ENCODE measurements around the gene APOC3. TPM values are rescaled to one million over a fixed set of nuclear protein-coding genes. Genes with fewer than 3 reads are reported as not detected.

Gene APOC3
- total and polyA plus RNA-seq, 9 of the 15 experiments (the other 6 are each of a cell fraction or from before 2014, with no cell fraction given): 1.1 TPM; not detected in 8

- no peak for TF ChIP-seq MYBL2 (IDR thresholded peaks at IDR 0.05; ENCODE audit: low read depth)
- TF ChIP-seq MYBL2 (CRISPR knock-in tag; IDR thresholded peaks at IDR 0.05; ENCODE audit: borderline replicate concordance): no peak
- TF ChIP-seq HNRNPL (IDR thresholded peaks at IDR 0.05; ENCODE audit: low read depth, low read length): no peak
- TF ChIP-seq SNIP1 (IDR thresholded peaks at IDR 0.05; ENCODE audit: low read depth): no peak
- no peak for TF ChIP-seq SIRT6 (IDR thresholded peaks at IDR 0.05; ENCODE audit: low read depth, low read length)
- TF ChIP-seq TEAD1 (CRISPR knock-in tag; IDR thresholded peaks at IDR 0.05): no peak
These were observed 22.7 kb downstream of the APOC3 start (continued) for GRCh38 chr11:116852261-116853031.

GRCh38 chr11:116853461-116854073 lies 23.9 kb downstream of the APOC3 start:
- Histone ChIP-seq H3K9me1 (ENCODE audit: control insufficient read depth, insufficient read depth, low read length) (no peaks in the 10 kb centered on the region), H3K4me1 (replicated peaks in 1 of 2; ENCODE audit: control insufficient read depth in 2 of 2, insufficient read depth in 2 of 2, low read length in 2 of 2) (peaks cover 0 to 14% of the 10 kb centered on the region in 2 experiments; a peak in 3 of 5 replicates), H3K9ac (ENCODE audit: insufficient read depth in 1 of 2, low read depth in 2 of 2, low read length in 2 of 2) (no peak overlapping the region), H3K9me3 (replicated peaks; ENCODE audit: control insufficient read depth, insufficient read depth, low read depth, low read length) (no peaks in the 10 kb centered on the region), H3K4me3 (no peak overlapping the region), H2AFZ (ENCODE audit: low read depth, low read length) (no peak overlapping the region), H3K27ac (ENCODE audit: extremely low read depth, low read depth, low read length) (no peak overlapping the region), H4K20me1 (replicated peaks; ENCODE audit: control insufficient read depth, insufficient read depth, low read length) (no peaks in the 10 kb centered on the region), H3K79me2 (ENCODE audit: control insufficient read depth, insufficient read depth, low read length) (no peaks in the 10 kb centered on the region), H3K27me3 (ENCODE audit: control insufficient read depth in 2 of 2, insufficient read depth in 2 of 2, low read length in 2 of 2) (no peaks in the 10 kb centered on the region), H3K36me3 (ENCODE audit: control insufficient read depth, insufficient read depth, low read length) (peaks cover 44% of the 10 kb centered on the region; the same call in 2 of the 3 replicates), H3K4me2 (ENCODE audit: insufficient read depth, low read length) (no peak overlapping the region)
- DNase-seq (ENCODE audit: extremely low read depth in 1 of 4, low spot score in 3 of 4) (no peak), ATAC-seq (peak; percentile 60), FAIRE-seq (no peak)
- CTCF ChIA-PET (ENCODE audit: low intra/inter-chr PET ratio): no interaction called here
- in situ Hi-C loops (cut with MboI): no loop called here
- 58% methylated on average over 6 of the region's 6 CpGs for WGBS (ENCODE audit: insufficient coverage, low coverage, missing lambda C conversion rate)
- intact Hi-C loops (cut with micrococcal nuclease): no loop called here
- TF ChIP-seq HMBOX1 (IDR thresholded peaks at IDR 0.05): peak; percentile 89
- no peak for TF ChIP-seq MAFG (tag; conservative IDR thresholded peaks at IDR 0.05)
- TF ChIP-seq ZNF41 (CRISPR knock-in tag; conservative IDR thresholded peaks at IDR 0.05): no peak
- no peak for TF ChIP-seq NR0B1 (IDR thresholded peaks at IDR 0.05; ENCODE audit: partially characterized antibody)
- TF ChIP-seq ETV1 (tag; conservative IDR thresholded peaks at IDR 0.05; ENCODE audit: low read depth): 0 out of 2 replicates have a peak, but pooled peaks have one; percentile 24
- TF ChIP-seq KDM1A (IDR thresholded peaks at IDR 0.05): no peak
- no peak; the same call in 1 of the 2 replicates for TF ChIP-seq GABPA (tag; conservative IDR thresholded peaks at IDR 0.05; ENCODE audit: low read depth)
- TF ChIP-seq MAFK (IDR thresholded peaks at IDR 0.05; ENCODE audit: low read length): 0 out of 2 replicates have a peak, but pooled peaks have one; percentile 17
- TF ChIP-seq NONO (IDR thresholded peaks at IDR 0.05; ENCODE audit: low read depth in 2 of 2, low read length in 1 of 2): no peak
- POLR2A ChIA-PET: no interaction called here
- BruUV-seq (replicated peaks): no TSS peak

All from K562 (cell line).